ENCODE data around the gene ZNF366.
A peak's percentile ranks its signal among the peaks of the same experiment; 100 is the strongest.

Gene ZNF366

GRCh38 chr5:72519111-72519510 lies 11.9 kb upstream of the ZNF366 start:
- DNase-seq (ENCODE audit: low spot score): no peak

GRCh38 chr5:72518001-72518683 lies 10.9 kb upstream of the ZNF366 start:
- no peak for DNase-seq (ENCODE audit: low spot score)

GRCh38 chr5:72516916-72517315 lies 9.7 kb upstream of the ZNF366 start:
- no peak for DNase-seq (ENCODE audit: low spot score)

GRCh38 chr5:72515211-72515610 lies 8.0 kb upstream of the ZNF366 start:
- no peak for DNase-seq (ENCODE audit: low spot score)

- no peak for DNase-seq (ENCODE audit: low spot score)
Measured at GRCh38 chr5:72512593-72512860, 5.3 kb upstream of the ZNF366 start.

- no peak for DNase-seq (ENCODE audit: low spot score)
Measured at GRCh38 chr5:72511774-72512592, 4.8 kb upstream of the ZNF366 start.

- DNase-seq (ENCODE audit: low spot score): no peak
Measured at GRCh38 chr5:72511366-72511765, 4.2 kb upstream of the ZNF366 start.

- DNase-seq (ENCODE audit: low spot score): no peak
Measured at GRCh38 chr5:72510610-72511181, 3.5 kb upstream of the ZNF366 start.

GRCh38 chr5:72509401-72509800 lies 2.2 kb upstream of the ZNF366 start:
- no peak for DNase-seq (ENCODE audit: low spot score)

- no peak for DNase-seq (ENCODE audit: low spot score)
Measured at GRCh38 chr5:72508241-72509170, 1.3 kb upstream of the ZNF366 start.

- DNase-seq (ENCODE audit: low spot score): no peak
Measured at GRCh38 chr5:72507907-72508238, 663 bp upstream of the ZNF366 start.

- DNase-seq (ENCODE audit: low spot score): no peak
Measured at GRCh38 chr5:72506158-72506549, 1.1 kb downstream of the ZNF366 start.

- DNase-seq (ENCODE audit: low spot score): no peak
Measured at GRCh38 chr5:72505539-72506157, 1.6 kb downstream of the ZNF366 start.

GRCh38 chr5:72505016-72505415 lies 2.2 kb downstream of the ZNF366 start:
- DNase-seq (ENCODE audit: low spot score): no peak

- DNase-seq (ENCODE audit: low spot score): no peak
Measured at GRCh38 chr5:72503888-72504491, 3.2 kb downstream of the ZNF366 start.

- no peak for DNase-seq (ENCODE audit: low spot score)
Measured at GRCh38 chr5:72501488-72501887, 5.7 kb downstream of the ZNF366 start.

- DNase-seq (ENCODE audit: low spot score): no peak
Measured at GRCh38 chr5:72499730-72500129, 7.5 kb downstream of the ZNF366 start.

GRCh38 chr5:72499090-72499489 lies 8.1 kb downstream of the ZNF366 start:
- DNase-seq (ENCODE audit: low spot score): no peak

GRCh38 chr5:72498284-72498683 lies 8.9 kb downstream of the ZNF366 start:
- DNase-seq (ENCODE audit: low spot score): peak; percentile 74

- no peak for DNase-seq (ENCODE audit: low spot score)
Measured at GRCh38 chr5:72497823-72498222, 9.4 kb downstream of the ZNF366 start.

- DNase-seq (ENCODE audit: low spot score): no peak
Measured at GRCh38 chr5:72495410-72495809, 11.8 kb downstream of the ZNF366 start.
